Panc1 (cell line): ENCODE results near the gene GADD45G. TPM values are rescaled to one million over a fixed set of nuclear protein-coding genes. Genes with fewer than 3 reads are reported as not detected.

ENCODE experiments used
- ATAC-seq: fragments of 200-7000 bp; cut with Tn5 transposase; 2 replicates; pipeline ENCODE4 v1.9.1; 2020; ENCODE audit warnings: mild to moderate bottlenecking, moderate library complexity
- BruUV-seq: library from RNA; stranded (reverse); fragments of 400-500 nt; replicated peaks from 2 replicates; lab custom pipeline; 2021; lab: Mats Ljungman, UMichigan
- CTCF ChIA-PET: fragments of 300-600 bp; sonication (Branson Sonifier 250); formaldehyde crosslinking; loops from one replicate; lab custom pipeline; 2022; ENCODE audit warnings: antibody characterized with exemption; lab: Charles Lee
- POLR2A ChIA-PET: fragments of 300-600 bp; sonication (Branson Sonifier 250); formaldehyde crosslinking; loops from one replicate; lab custom pipeline; 2022; ENCODE audit warnings: antibody characterized with exemption; lab: Charles Lee
- DNase-seq: peaks from one replicate; pipeline ENCODE4 v3.0.0-alpha.2; 2010; ENCODE audit warnings: low read depth, low spot score
- H3K27ac ChIP-seq: 2 replicates; pipeline ENCODE4 v1.5.1; 2011; ENCODE audit warnings: mild to moderate bottlenecking, low read length, inconsistent platforms
- H3K27me3 ChIP-seq: fragments of 200-500 bp; sonication (Bioruptor generic); 2 replicates; pipeline ENCODE4 v1.6.0; 2014; ENCODE audit warnings: low read length, inconsistent platforms; ENCODE audit not compliant: control insufficient read depth, insufficient read depth
- H3K36me3 ChIP-seq: fragments of 200-500 bp; sonication (Bioruptor generic); 2 replicates; pipeline ENCODE4 v1.5.1; 2014; ENCODE audit warnings: inconsistent platforms, mild to moderate bottlenecking, low read length, moderate library complexity; ENCODE audit not compliant: control insufficient read depth, insufficient read depth
- H3K4me1 ChIP-seq: 2 replicates; pipeline ENCODE4 v1.5.1; 2011; ENCODE audit warnings: inconsistent platforms, mild to moderate bottlenecking, low read length, moderate library complexity; ENCODE audit not compliant: control insufficient read depth, insufficient read depth
- H3K4me3 ChIP-seq, 2 experiments: 2 replicates each; pipeline ENCODE4 v1.5.1; 2011 to 2012; ENCODE audit warnings: low read depth in 2 of 2, low read length in 2 of 2, mild to moderate bottlenecking in 2 of 2, inconsistent platforms in 1 of 2, moderate library complexity in 1 of 2
- H3K9me3 ChIP-seq: fragments of 200-500 bp; sonication (Bioruptor generic); 2 replicates; pipeline ENCODE4 v1.5.1; 2014; ENCODE audit warnings: low read depth, mild to moderate bottlenecking, inconsistent platforms, low read length, moderate library complexity; ENCODE audit not compliant: control insufficient read depth, insufficient read depth
- POLR2AphosphoS5 ChIP-seq: IDR thresholded peaks from 2 replicates; pipeline ENCODE4 v1.6.1; 2012; ENCODE audit warnings: mild to moderate bottlenecking, low read depth, low read length, moderate library complexity
- SIN3A ChIP-seq: IDR thresholded peaks from 2 replicates; pipeline ENCODE4 v1.6.1; 2012; ENCODE audit warnings: low read depth, mild to moderate bottlenecking, low read length, moderate library complexity, borderline replicate concordance; ENCODE audit not compliant: insufficient read depth
- TCF7L2 ChIP-seq: IDR thresholded peaks from 2 replicates; pipeline ENCODE4 v1.6.1; 2011; ENCODE audit warnings: mild to moderate bottlenecking, low read depth, low read length, inconsistent platforms
- in situ Hi-C: cut with HindIII; loops from 2 replicates; pipeline ENCODE4 v1.10.0; 2016; ENCODE audit warnings: low sequenced_read_pairs, low pct_unique_long_range_greater_than_20kb
- intact Hi-C: fragments of 100-400 bp; cut with micrococcal nuclease; formaldehyde crosslinking; loops from one replicate; pipeline ENCODE4 v1.10.0; 2022; ENCODE audit not compliant: unreplicated experiment
- total RNA-seq: library from RNA; stranded (reverse); gene quantifications from one replicate; pipeline ENCODE4 v1.2.1, GENCODE V29; 2021; ENCODE audit not compliant: unreplicated experiment
- TF ChIP-seq, protein P1 (sequence below): fragments of 450-650 bp; IDR thresholded peaks from 2 replicates; pipeline ENCODE4 v1.5.1; 2017; ENCODE audit warnings: mild to moderate bottlenecking
- TF ChIP-seq, protein P2 (sequence below), 2 experiments: IDR thresholded peaks; 2 replicates each; pipeline ENCODE4 v1.6.1; 2011 to 2012; ENCODE audit warnings: low read depth in 2 of 2, control low read depth in 1 of 2, low read length in 1 of 2, mild to moderate bottlenecking in 1 of 2, moderate library complexity in 1 of 2; ENCODE audit not compliant: insufficient read depth in 1 of 2

The GADD45G gene
- total RNA-seq, 1 experiment from 2014 or later, result 1.2 TPM

- in situ Hi-C loops, result no loop called here
- no TSS peak for BruUV-seq
- POLR2A ChIA-PET, result no interaction called here
Observed at GRCh38 chr9:89616411-89616810, 11.6 kb downstream of the GADD45G start.

GRCh38 chr9:89617978-89618377 is 13.2 kb downstream of the GADD45G start:
- CTCF ChIA-PET, result no interaction called here
- no peak for ATAC-seq
- H3K36me3 ChIP-seq, result no peaks in the 10 kb centered on the region
- POLR2A ChIA-PET, result no interaction called here
- H3K27ac ChIP-seq, result no peak overlapping the region
- DNase-seq, result no peak
- BruUV-seq, result no TSS peak
- in situ Hi-C loops, result no loop called here
- TF ChIP-seq POLR2AphosphoS5, result no peak
- no peak for TF ChIP-seq SIN3A
- no peak for TF ChIP-seq TCF7L2
- TF ChIP-seq, protein P1, sequence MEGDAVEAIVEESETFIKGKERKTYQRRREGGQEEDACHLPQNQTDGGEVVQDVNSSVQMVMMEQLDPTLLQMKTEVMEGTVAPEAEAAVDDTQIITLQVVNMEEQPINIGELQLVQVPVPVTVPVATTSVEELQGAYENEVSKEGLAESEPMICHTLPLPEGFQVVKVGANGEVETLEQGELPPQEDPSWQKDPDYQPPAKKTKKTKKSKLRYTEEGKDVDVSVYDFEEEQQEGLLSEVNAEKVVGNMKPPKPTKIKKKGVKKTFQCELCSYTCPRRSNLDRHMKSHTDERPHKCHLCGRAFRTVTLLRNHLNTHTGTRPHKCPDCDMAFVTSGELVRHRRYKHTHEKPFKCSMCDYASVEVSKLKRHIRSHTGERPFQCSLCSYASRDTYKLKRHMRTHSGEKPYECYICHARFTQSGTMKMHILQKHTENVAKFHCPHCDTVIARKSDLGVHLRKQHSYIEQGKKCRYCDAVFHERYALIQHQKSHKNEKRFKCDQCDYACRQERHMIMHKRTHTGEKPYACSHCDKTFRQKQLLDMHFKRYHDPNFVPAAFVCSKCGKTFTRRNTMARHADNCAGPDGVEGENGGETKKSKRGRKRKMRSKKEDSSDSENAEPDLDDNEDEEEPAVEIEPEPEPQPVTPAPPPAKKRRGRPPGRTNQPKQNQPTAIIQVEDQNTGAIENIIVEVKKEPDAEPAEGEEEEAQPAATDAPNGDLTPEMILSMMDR, result no peak
- TF ChIP-seq, protein P2, sequence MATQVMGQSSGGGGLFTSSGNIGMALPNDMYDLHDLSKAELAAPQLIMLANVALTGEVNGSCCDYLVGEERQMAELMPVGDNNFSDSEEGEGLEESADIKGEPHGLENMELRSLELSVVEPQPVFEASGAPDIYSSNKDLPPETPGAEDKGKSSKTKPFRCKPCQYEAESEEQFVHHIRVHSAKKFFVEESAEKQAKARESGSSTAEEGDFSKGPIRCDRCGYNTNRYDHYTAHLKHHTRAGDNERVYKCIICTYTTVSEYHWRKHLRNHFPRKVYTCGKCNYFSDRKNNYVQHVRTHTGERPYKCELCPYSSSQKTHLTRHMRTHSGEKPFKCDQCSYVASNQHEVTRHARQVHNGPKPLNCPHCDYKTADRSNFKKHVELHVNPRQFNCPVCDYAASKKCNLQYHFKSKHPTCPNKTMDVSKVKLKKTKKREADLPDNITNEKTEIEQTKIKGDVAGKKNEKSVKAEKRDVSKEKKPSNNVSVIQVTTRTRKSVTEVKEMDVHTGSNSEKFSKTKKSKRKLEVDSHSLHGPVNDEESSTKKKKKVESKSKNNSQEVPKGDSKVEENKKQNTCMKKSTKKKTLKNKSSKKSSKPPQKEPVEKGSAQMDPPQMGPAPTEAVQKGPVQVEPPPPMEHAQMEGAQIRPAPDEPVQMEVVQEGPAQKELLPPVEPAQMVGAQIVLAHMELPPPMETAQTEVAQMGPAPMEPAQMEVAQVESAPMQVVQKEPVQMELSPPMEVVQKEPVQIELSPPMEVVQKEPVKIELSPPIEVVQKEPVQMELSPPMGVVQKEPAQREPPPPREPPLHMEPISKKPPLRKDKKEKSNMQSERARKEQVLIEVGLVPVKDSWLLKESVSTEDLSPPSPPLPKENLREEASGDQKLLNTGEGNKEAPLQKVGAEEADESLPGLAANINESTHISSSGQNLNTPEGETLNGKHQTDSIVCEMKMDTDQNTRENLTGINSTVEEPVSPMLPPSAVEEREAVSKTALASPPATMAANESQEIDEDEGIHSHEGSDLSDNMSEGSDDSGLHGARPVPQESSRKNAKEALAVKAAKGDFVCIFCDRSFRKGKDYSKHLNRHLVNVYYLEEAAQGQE (IDR thresholded peaks at IDR 0.05; ENCODE audit: insufficient read depth in 1 of 2, low read depth in 2 of 2, low read length in 1 of 2), result no peak
- no peak overlapping the region for H3K4me3 ChIP-seq
- no peaks in the 10 kb centered on the region for H3K9me3 ChIP-seq
- H3K4me1 ChIP-seq, result no peaks in the 10 kb centered on the region
- intact Hi-C loops, result no loop called here
- no peaks in the 10 kb centered on the region for H3K27me3 ChIP-seq

More at GRCh38 chr9:89616411-89616810, 11.6 kb downstream of the GADD45G start:
- CTCF ChIA-PET, result no interaction called here
- no peak for ATAC-seq
- intact Hi-C loops, result no loop called here
- Histone ChIP-seq H3K27me3 (no peaks in the 10 kb centered on the region), H3K4me1 (no peaks in the 10 kb centered on the region), H3K9me3 (no peaks in the 10 kb centered on the region), H3K4me3 (no peak overlapping the region), H3K27ac (no peak overlapping the region), H3K36me3 (no peaks in the 10 kb centered on the region)
- no peak for TF ChIP-seq SIN3A
- TF ChIP-seq TCF7L2, result no peak
- TF ChIP-seq, protein P1, result no peak
- no peak for TF ChIP-seq POLR2AphosphoS5
- TF ChIP-seq, protein P2 (IDR thresholded peaks at IDR 0.05; ENCODE audit: insufficient read depth in 1 of 2, low read depth in 2 of 2, low read length in 1 of 2), result no peak
- no peak for DNase-seq
